OCI-LY1 (cell line): ENCODE measurements around the gene SLC25A21.

Experiments
- CTCF ChIP-seq: fragments of 200-600 bp; sonication (generic), shearing (Covaris generic); IDR thresholded peaks from 2 replicates; pipeline ENCODE4 v1.5.1; 2017; ENCODE audit warnings: mild to moderate bottlenecking, antibody characterized with exemption, low read length, moderate library complexity, mixed read lengths
- EZH2 ChIP-seq: fragments of 200-600 bp; sonication (generic), shearing (Covaris generic); IDR thresholded peaks from 2 replicates; pipeline ENCODE4 v1.8.0; 2017; ENCODE audit warnings: borderline replicate concordance, mixed run types, mild to moderate bottlenecking, antibody characterized with exemption, low read length, moderate library complexity, mixed read lengths

GRCh38 chr14:37056473-37056872 lies 115.9 kb downstream of the SLC25A21 start:
- TF ChIP-seq CTCF (no peak), EZH2 (no peak)
